HUES48 (cell line): ENCODE results near the gene AGAP3.

ENCODE experiments used
- H3K27ac ChIP-seq: one replicate; pipeline ENCODE4 v1.7.0; 2013; ENCODE audit warnings: low read depth, low read length, inconsistent platforms
- H3K27me3 ChIP-seq: 2 replicates; pipeline ENCODE4 v1.6.1; 2013; ENCODE audit warnings: mild to moderate bottlenecking, low read length; ENCODE audit not compliant: control insufficient read depth, insufficient read depth
- H3K36me3 ChIP-seq: 2 replicates; pipeline ENCODE4 v1.6.1; 2013; ENCODE audit warnings: low read length; ENCODE audit not compliant: control insufficient read depth, insufficient read depth
- H3K4me1 ChIP-seq: 2 replicates; pipeline ENCODE4 v1.6.1; 2013; ENCODE audit warnings: mild to moderate bottlenecking, low read length; ENCODE audit not compliant: control insufficient read depth, insufficient read depth
- H3K4me3 ChIP-seq: 2 replicates; pipeline ENCODE4 v1.5.1; 2013; ENCODE audit warnings: mild to moderate bottlenecking, low read depth, low read length
- H3K9ac ChIP-seq: 2 replicates; pipeline ENCODE4 v1.6.1; 2013; ENCODE audit warnings: mild to moderate bottlenecking, low read depth, low read length, moderate library complexity
- H3K9me3 ChIP-seq: 2 replicates; pipeline ENCODE4 v1.6.1; 2013; ENCODE audit warnings: low read length; ENCODE audit not compliant: control insufficient read depth, insufficient read depth

AGAP3 gene

DNA sequence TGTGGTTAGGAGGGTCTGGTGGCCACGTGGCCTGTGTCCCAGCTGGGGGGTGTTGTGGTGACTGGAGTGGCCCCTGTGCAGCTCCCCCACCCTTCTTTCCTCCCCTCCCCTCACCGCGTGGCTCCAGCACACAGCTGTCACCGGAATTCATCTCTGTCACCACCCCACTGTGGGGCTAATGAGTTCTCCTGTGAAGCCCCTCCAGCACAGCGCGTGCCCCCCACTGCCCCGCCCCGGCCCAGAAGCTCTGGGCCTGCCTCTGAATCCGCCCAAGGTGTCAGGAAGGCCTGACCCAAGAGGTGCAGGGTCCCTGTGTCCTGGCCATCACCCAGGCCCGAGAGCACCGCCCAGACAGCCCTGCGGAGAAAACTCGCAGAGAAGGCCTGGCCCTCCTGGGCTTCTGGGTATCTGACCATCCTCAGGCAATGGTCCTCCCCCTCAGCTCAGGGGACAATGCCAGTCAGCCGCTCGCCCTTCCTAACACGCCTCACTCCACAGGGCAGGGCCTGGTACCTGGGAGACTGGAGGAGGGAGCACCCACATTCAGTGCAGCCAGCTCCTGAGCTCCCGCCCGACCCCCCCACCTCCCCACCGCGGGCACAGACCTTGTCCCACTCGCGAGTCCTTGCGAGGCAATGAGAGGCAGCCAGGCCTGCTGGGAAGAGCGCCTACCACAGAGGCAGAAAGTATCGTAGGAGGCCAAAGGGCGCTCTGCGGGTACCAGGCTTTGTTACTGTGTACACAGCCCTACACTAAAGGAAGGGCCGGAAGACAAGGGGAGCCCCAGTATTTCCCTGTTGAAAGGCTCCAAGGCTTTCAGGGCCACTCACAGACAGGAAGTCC, 43.1 kb downstream of the AGAP3 start:
- Histone ChIP-seq H3K36me3 (peaks cover 28% of the 10 kb centered on the region), H3K27me3 (peaks cover 15% of the 10 kb centered on the region), H3K27ac (no peak overlapping the region), H3K4me1 (peaks cover 10% of the 10 kb centered on the region; the same call in 1 of the 2 replicates), H3K4me3 (no peak overlapping the region), H3K9ac (no peak overlapping the region), H3K9me3 (no peaks in the 10 kb centered on the region)

DNA sequence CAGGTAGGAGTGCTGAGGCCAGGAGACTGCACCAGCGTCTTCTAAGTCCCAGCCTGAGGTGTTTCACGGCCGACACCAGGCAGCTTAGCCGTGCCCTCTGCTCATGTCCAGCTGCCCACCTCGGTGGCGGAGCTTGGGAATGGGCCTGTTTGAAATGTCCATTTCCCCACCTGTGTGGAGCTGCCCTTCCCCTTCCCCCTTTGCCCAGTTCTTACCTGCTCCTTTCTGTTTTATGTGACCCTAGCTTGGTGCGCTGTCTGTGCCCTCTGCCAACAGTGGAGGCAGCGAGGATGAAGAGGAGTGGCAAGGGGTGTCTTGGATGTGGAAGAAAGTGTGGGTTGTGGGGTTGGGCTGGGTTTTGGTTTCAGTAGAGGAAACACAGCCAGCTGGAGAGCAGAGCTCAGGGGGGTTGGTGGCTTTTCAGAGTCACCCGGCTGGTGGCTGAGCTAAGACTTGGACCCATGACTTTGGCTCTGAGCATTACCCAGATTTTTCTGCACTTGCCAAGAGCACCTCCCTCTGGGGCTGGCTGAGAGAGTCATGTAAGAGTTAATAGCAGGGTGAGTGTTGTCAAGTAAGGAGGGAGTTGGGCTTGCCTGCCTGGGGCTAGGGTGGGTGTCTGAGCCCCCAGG, 43.8 kb downstream of the AGAP3 start:
- Histone ChIP-seq H3K27me3 (peaks cover 8% of the 10 kb centered on the region), H3K9ac (no peak overlapping the region), H3K9me3 (no peaks in the 10 kb centered on the region), H3K4me1 (peaks cover 9% of the 10 kb centered on the region; the same call in 1 of the 2 replicates), H3K4me3 (no peak overlapping the region), H3K36me3 (peaks cover 32% of the 10 kb centered on the region), H3K27ac (no peak overlapping the region)

DNA sequence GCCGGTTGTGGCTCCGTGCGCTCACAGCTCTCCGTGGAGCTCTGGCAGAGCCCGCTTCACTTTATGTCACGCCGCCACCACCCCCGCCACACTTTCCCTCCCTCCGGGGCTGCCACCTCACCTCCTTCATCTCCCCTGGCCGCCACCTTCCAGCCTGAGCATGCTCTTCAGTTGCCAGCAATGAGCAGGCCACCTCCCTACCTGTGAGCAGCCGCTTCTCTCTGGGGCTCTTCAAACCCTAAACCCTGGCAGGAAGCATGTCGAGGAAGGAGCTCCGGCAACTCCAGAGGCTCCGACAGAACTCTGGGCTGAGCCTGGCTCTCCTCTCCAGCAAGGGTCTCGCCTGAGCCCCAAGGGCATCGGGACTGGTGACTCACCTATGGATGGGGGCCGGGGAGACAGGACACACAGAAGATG, 44.5 kb downstream of the AGAP3 start:
- peaks cover 8% of the 10 kb centered on the region for H3K27me3 ChIP-seq
- no peaks in the 10 kb centered on the region for H3K9me3 ChIP-seq
- no peak overlapping the region for H3K27ac ChIP-seq
- no peak overlapping the region for H3K4me3 ChIP-seq
- H3K9ac ChIP-seq: no peak overlapping the region
- peaks cover 5% of the 10 kb centered on the region; the same call in 1 of the 2 replicates for H3K4me1 ChIP-seq
- peaks cover 38% of the 10 kb centered on the region for H3K36me3 ChIP-seq

DNA sequence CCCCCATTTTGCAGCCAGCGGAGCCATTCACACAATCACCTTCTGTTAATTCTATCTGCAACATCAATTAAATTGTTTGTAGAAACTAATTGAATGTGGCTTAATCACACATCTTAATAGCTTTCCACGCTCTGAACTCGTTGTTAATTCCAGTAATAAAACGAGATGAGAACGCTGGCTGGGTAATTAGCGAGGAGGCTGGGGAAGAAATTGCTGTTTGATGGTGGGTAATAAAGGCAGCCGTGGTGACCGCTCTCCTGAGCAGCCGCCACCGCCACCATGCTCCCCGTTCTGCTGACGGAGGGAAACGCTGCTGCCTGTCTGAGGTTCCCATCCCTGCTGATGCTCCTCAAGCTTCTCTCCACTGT, 44.9 kb downstream of the AGAP3 start:
- Histone ChIP-seq H3K27me3 (peaks cover 8% of the 10 kb centered on the region), H3K9ac (no peak overlapping the region), H3K36me3 (peaks cover 41% of the 10 kb centered on the region), H3K4me3 (no peak overlapping the region), H3K27ac (no peak overlapping the region), H3K9me3 (no peaks in the 10 kb centered on the region), H3K4me1 (peaks cover 5% of the 10 kb centered on the region; the same call in 1 of the 2 replicates)

DNA sequence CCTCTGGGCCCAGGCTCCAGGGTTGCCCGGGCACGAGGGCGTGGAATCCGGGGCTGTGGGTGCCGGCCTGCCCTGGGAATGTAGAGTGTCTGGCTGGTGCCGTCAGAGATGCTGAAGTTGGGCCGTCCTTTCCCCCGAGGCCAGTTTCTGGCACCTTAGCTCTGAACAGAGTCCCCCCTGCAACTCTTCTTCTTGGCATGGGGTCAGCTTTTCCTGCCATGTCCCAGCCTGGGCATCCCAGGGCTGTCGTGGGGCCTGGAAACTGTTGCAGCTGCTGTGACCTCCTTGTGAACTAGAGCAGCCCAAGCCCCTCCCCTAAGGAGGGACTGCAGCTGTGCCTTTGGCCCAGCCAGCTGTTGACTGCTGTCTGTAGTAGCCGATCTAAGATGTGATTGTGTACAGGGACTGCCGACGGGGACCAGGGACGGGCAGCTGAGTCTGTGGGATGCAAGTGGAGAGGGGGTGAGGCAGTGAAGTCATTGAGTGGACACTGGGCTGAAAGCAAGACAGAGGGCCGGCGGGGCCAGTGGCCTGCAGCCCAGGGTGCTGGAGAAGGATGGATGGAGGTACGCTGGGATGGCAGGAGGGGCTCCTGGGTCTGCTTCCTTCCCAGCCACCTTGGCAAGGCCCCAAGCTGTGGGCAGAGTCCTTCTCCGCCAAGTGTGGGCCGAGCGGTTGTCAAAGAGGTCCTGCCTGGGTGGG, 45.5 kb downstream of the AGAP3 start:
- no peaks in the 10 kb centered on the region for H3K9me3 ChIP-seq
- no peak overlapping the region for H3K4me3 ChIP-seq
- no peak overlapping the region for H3K27ac ChIP-seq
- H3K36me3 ChIP-seq: peaks cover 45% of the 10 kb centered on the region
- H3K4me1 ChIP-seq: peaks cover 3% of the 10 kb centered on the region; the same call in 1 of the 2 replicates
- H3K9ac ChIP-seq: no peak overlapping the region
- peaks cover 5% of the 10 kb centered on the region for H3K27me3 ChIP-seq

DNA sequence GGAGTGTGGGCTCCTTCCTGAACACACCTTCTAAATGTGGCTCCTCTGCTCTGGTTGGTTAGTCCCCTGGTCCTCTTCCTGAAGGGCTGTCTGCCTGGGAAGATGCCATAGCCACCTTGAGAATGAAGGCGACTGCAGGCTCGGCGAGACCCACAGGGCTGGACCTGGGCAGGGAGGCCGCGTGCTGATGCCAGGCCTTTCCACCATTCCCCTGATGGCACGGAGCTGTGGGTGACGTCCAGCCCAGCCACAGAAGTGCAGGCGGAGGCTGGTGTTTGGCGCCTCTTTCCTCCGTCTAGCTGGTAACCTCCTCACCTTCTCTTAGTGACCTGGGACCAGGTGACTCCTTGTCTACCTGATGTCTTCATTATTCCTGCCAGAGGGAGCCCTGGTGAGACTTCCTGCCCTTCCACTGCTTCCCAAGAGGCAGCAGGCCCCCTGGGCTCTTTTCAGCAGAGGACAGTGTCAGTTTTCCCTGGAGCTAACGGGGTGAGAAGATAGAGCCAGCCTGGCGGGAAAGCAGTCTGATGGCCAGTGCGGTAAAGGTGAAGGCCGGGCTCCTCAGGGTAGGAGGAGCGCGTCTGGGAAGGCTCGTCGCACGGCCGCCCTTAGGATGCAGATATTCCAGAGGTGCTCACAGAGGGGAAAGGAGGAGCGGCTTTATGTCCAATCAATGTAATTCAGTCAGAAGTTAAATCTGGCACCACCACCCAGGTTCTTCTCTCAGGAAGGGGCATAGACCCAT, 46.4 kb downstream of the AGAP3 start:
- Histone ChIP-seq H3K9ac (no peak overlapping the region), H3K27ac (no peak overlapping the region), H3K4me3 (no peak overlapping the region), H3K9me3 (no peaks in the 10 kb centered on the region), H3K4me1 (peaks cover 6% of the 10 kb centered on the region; the same call in 1 of the 2 replicates), H3K27me3 (no peaks in the 10 kb centered on the region; the same call in 1 of the 2 replicates), H3K36me3 (peaks cover 45% of the 10 kb centered on the region)

DNA sequence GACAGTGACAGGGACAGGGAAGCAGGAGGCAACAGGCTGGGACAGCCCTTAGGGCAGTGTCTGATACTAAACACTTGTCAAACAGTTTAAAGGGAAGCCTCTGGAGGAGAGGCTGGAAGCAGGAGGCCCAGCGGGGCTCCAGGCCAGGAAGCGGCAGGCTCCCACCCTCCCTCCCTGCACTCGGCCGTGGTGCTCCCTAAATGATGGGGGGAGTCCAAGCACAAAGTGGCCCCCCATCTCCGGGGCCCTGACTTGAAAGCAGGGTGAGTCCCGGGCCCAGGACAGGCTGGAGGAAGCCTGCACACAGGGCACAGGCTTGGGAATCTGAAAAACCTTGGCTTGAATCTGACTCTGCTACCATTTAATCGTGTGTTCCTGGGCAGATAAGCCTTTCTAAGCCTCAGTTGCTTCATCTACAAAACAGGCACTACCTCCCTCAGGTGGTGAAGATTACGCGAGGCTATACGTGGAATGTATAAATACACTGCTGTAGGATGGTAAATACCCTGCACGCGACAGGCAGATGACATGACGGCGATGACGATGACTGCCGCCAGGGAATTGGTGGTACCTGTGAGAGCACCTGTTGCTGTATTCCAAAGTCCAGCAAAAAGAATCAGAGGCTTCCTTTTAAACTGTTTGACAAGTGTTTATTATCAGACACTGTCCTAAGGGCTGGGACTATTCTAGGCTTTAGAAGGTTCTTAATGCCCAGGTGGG, 47.2 kb downstream of the AGAP3 start:
- Histone ChIP-seq H3K27ac (no peak overlapping the region), H3K27me3 (no peaks in the 10 kb centered on the region), H3K4me1 (peaks cover 14% of the 10 kb centered on the region; the same call in 1 of the 2 replicates), H3K36me3 (peaks cover 43% of the 10 kb centered on the region), H3K9me3 (no peaks in the 10 kb centered on the region), H3K9ac (no peak overlapping the region), H3K4me3 (no peak overlapping the region)

DNA sequence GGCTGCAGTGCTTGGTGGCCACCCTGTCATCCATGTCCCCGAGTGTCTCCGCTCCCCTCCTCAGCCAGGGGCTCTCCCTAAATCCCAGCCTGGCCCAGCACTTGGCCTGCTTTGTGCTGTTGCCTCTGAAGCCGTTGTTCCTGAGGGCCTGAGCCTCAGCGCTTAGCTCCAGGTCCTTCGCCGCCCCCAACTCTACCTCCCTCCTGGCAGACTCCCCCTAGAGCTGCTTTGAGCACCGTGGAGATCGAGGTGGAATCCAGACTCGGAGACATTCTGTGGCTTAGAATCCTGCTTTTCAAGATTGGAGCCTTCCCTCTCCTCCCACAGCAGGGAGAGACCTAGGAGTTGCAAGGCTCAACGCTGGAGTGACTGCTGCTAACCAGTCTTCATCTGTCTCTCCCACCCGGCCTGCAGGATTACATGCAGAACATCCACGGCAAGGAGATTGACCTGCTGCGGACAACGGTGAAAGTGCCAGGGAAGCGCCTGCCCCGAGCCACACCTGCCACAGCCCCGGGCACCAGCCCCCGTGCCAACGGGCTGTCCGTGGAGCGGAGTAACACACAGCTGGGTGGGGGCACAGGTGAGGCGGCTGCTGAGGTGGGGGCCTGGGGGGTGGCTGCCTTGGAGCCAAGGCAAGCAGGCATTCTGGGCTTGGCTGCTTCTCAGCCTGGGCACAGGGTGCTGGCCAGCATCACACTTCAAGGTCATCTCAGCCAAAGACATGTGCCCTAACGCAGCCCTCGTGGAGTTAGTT, 47.9 kb downstream of the AGAP3 start:
- no peak overlapping the region for H3K9ac ChIP-seq
- peaks cover 20% of the 10 kb centered on the region; the same call in 1 of the 2 replicates for H3K4me1 ChIP-seq
- no peak overlapping the region for H3K27ac ChIP-seq
- peaks cover 37% of the 10 kb centered on the region for H3K36me3 ChIP-seq
- no peaks in the 10 kb centered on the region for H3K9me3 ChIP-seq
- no peak overlapping the region for H3K4me3 ChIP-seq
- no peaks in the 10 kb centered on the region for H3K27me3 ChIP-seq

DNA sequence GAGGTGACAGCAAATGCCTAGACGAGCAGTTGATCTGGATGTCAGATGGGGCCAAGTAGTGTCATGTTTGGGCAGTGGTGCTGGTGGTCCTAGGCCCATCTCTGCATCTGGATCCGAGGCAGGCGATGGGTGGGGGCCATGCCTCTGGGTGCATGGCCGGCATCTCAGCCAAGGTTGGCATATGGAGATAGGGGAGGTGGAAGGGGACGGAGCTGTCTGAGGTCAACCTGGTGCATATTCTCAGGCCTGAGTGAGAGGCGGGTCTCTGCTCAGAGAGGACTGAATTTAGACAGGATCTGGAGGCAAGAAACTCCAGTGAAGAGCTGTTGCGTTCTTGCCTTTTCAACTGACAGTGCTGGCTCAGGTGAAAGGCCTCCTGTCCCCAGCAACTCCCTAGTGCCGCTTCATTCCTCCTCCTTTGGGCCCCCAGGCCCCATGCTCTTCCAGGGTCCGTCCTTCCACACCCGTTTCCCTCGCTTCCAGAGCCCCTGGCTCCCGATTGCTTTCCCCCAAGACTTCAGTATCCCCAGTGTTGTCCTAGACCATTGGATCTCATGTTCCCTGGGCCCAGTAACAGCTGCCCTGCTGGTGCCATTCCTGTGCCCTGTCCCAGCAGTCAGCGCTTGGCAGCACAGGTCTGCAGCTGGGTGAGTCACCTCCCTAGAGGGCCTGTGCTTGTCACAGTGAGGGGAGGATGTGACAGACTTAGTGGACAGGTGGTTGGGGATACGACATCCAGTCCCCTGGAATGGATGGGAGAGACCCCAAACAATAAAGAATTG, 48.7 kb downstream of the AGAP3 start:
- Histone ChIP-seq H3K4me1 (peaks cover 20% of the 10 kb centered on the region; the same call in 1 of the 2 replicates), H3K27ac (no peak overlapping the region), H3K9me3 (no peaks in the 10 kb centered on the region), H3K4me3 (no peak overlapping the region), H3K27me3 (peaks cover 3% of the 10 kb centered on the region; the same call in 1 of the 2 replicates), H3K36me3 (peaks cover 34% of the 10 kb centered on the region), H3K9ac (no peak overlapping the region)
